Measurements from ENCODE around the gene PER1.

DNA sequence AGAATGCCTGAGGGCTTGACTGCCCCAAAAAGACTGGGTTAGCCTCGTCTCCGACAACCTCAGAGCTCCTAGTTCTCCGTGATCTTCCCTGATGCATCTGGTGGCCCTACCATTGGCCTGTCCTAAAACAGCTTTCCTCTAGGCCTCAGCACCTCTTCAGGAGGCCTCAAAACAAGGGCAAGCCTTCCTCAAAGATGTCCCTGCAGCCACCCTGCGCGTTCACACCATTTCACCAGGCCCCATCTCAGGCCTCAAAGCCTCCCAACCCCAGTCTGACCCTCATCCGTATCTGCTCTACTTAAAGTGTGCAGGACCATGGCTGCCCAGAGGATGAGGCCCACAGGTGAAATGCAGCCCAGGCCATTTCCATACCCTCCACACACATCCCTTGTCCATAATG, 41.3 kb downstream of the PER1 start:
- TF ChIP-seq CTCF (conservative IDR thresholded peaks at IDR 0.05; ENCODE audit: low read length), result no peak
- TF ChIP-seq EZH2phosphoT487 (IDR thresholded peaks at IDR 0.05; ENCODE audit: borderline replicate concordance), result no peak

Measured in Loucy (cell line).